Measurements from ENCODE around the gene MUC4.
"Not testable (repeated sequence)": the region's sequence is repeated elsewhere in the genome, so short reads cannot be mapped to it uniquely, and the experiment has no call there.

DNA sequence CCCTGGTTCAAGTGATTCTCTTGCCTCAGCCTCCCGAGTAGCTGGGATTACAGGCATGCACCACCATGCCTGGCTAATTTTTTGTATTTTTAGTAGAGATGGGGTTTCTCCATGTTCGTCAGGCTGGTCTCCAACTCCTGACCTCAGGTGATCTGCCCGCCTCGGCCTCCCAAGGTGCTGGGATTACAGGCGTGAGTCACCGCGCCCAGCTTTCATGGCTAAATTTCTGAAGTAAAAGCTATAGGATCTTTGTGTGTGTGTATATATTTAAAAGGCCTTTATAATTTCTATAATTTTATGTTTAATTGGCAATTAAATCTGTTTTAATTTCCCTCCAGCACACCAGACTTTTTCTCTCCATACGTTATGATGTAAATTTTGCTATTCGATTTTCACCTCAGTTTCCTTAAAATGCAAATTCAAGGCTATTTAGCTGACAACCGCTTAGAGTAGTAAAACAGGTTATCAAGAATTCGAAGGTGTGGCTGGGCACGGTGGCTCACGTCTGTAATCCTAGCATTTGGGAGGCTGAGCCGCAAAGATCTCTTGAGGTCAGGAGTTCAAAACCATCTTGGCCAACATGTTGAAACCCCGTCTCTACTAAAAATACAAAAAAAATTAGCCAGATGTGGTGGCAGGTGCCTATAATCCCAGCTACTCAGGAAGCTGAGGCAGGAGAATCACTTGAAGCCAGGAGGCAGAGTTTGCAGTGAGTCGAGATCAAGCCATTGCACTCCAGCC is 92.0 kb downstream of the MUC4 start:
- TF ChIP-seq, protein P1, sequence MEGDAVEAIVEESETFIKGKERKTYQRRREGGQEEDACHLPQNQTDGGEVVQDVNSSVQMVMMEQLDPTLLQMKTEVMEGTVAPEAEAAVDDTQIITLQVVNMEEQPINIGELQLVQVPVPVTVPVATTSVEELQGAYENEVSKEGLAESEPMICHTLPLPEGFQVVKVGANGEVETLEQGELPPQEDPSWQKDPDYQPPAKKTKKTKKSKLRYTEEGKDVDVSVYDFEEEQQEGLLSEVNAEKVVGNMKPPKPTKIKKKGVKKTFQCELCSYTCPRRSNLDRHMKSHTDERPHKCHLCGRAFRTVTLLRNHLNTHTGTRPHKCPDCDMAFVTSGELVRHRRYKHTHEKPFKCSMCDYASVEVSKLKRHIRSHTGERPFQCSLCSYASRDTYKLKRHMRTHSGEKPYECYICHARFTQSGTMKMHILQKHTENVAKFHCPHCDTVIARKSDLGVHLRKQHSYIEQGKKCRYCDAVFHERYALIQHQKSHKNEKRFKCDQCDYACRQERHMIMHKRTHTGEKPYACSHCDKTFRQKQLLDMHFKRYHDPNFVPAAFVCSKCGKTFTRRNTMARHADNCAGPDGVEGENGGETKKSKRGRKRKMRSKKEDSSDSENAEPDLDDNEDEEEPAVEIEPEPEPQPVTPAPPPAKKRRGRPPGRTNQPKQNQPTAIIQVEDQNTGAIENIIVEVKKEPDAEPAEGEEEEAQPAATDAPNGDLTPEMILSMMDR (IDR thresholded peaks at IDR 0.05; ENCODE audit: insufficient read depth, low read length), result not testable (repeated sequence)
- TF ChIP-seq POLR2AphosphoS5 (IDR thresholded peaks at IDR 0.05; ENCODE audit: low read depth); GABPA (IDR thresholded peaks at IDR 0.05; ENCODE audit: low read depth); REST (IDR thresholded peaks at IDR 0.05; ENCODE audit: insufficient replicate concordance, low read depth); SPI1 (IDR thresholded peaks at IDR 0.05; ENCODE audit: borderline replicate concordance, low read depth): not testable (repeated sequence)
